SK-N-SH (cell line): ENCODE measurements around the gene SUPT4H1. TPM values are rescaled to one million over a fixed set of nuclear protein-coding genes. Genes with fewer than 3 reads are reported as not detected.
A peak's percentile ranks its signal among the peaks of the same experiment; 100 is the strongest.

Experiments
- CTCF ChIA-PET: fragments of 300-600, 350-600 bp; formaldehyde crosslinking; extraction: SDS; loops from one replicate; lab custom pipeline; 2021; lab: Yijun Ruan, JAX
- POLR2A ChIA-PET: fragments of 350-600 bp; sonication (Branson Sonifier 250); formaldehyde crosslinking; extraction: SDS; loops from one replicate; lab custom pipeline; 2020; ENCODE audit warnings: antibody characterized with exemption, inconsistent platforms; lab: Yijun Ruan, JAX
- DNase-seq: peaks from one replicate; pipeline ENCODE4 v3.0.0; 2012
- H2AFZ ChIP-seq: fragments of 200-600 bp; sonication (generic); 2 replicates; pipeline ENCODE4 v1.8.1; 2016; ENCODE audit warnings: antibody characterized with exemption, mild to moderate bottlenecking, low read depth
- H3F3A ChIP-seq: fragments of 200-600 bp; sonication (generic); replicated peaks from 2 replicates; pipeline ENCODE3; 2016; ENCODE audit warnings: antibody characterized with exemption, mild to moderate bottlenecking; ENCODE audit not compliant: insufficient read depth
- H3K27ac ChIP-seq, 2 experiments: fragments of 200-500 bp in 1 of 2; fragments of 200-600 bp in 1 of 2; sonication (Bioruptor generic) in 1 of 2; sonication (generic), shearing (Covaris generic) in 1 of 2; 2 replicates each; pipeline versions ENCODE4 v1.5.1 to v1.6.1; 2014 to 2016; ENCODE audit warnings: low read depth in 2 of 2, inconsistent platforms in 1 of 2, low read length in 1 of 2, mild to moderate bottlenecking in 1 of 2, mixed read lengths in 1 of 2
- H3K27me3 ChIP-seq: fragments of 200-600 bp; sonication (generic), shearing (Covaris generic); 2 replicates; pipeline ENCODE4 v1.6.1; 2016; ENCODE audit warnings: mixed run types; ENCODE audit not compliant: insufficient read depth
- H3K36me3 ChIP-seq, 2 experiments: fragments of 200-500 bp in 1 of 2; fragments of 200-600 bp in 1 of 2; sonication (Bioruptor generic) in 1 of 2; sonication (generic) in 1 of 2; replicated peaks in 1 of 2; 2 replicates each; pipeline versions ENCODE3 to v1.5.1; 2014 to 2016; ENCODE audit warnings: low read length in 1 of 2, mild to moderate bottlenecking in 1 of 2; ENCODE audit not compliant: insufficient read depth in 2 of 2, control insufficient read depth in 1 of 2
- H3K4me1 ChIP-seq, 2 experiments: fragments of 200-500 bp in 1 of 2; fragments of 200-600 bp in 1 of 2; sonication (Bioruptor generic) in 1 of 2; sonication (generic), shearing (Covaris generic) in 1 of 2; 2 replicates each; pipeline versions ENCODE4 v1.5.1 to v1.6.1; 2014 to 2016; ENCODE audit warnings: low read depth in 1 of 2, low read length in 1 of 2, mixed run types in 1 of 2; ENCODE audit not compliant: insufficient read depth in 2 of 2, control insufficient read depth in 1 of 2
- H3K4me2 ChIP-seq: fragments of 200-600 bp; sonication (generic), shearing (Covaris generic); 2 replicates; pipeline ENCODE4 v1.6.1; 2017; ENCODE audit warnings: mixed run types
- H3K4me3 ChIP-seq, 2 experiments: fragments of 200-500 bp in 1 of 2; fragments of 200-600 bp in 1 of 2; sonication (Bioruptor generic) in 1 of 2; sonication (generic), shearing (Covaris generic) in 1 of 2; 2 replicates each; pipeline versions ENCODE4 v1.5.1 to v1.8.1; 2014 to 2016; ENCODE audit warnings: low read depth in 2 of 2, inconsistent platforms in 1 of 2, low read length in 1 of 2, mild to moderate bottlenecking in 1 of 2, mixed read lengths in 1 of 2, moderate library complexity in 1 of 2
- H3K79me2 ChIP-seq: fragments of 200-600 bp; sonication (generic); 2 replicates; pipeline ENCODE4 v1.8.1; 2017; ENCODE audit warnings: mild to moderate bottlenecking; ENCODE audit not compliant: insufficient read depth
- H3K9ac ChIP-seq: fragments of 200-600 bp; sonication (generic); 2 replicates; pipeline ENCODE4 v1.6.1; 2017; ENCODE audit warnings: mixed run types
- H3K9me2 ChIP-seq: fragments of 200-600 bp; sonication (generic); 2 replicates; pipeline ENCODE4 v1.6.1; 2017; ENCODE audit warnings: mixed run types
- H3K9me3 ChIP-seq: fragments of 200-600 bp; sonication (generic); 2 replicates; pipeline ENCODE4 v1.6.1; 2017; ENCODE audit warnings: mixed run types, mild to moderate bottlenecking, moderate library complexity
- H4K20me1 ChIP-seq: fragments of 200-600 bp; sonication (generic); 2 replicates; pipeline ENCODE4 v1.6.1; 2017; ENCODE audit warnings: mild to moderate bottlenecking, mixed run types; ENCODE audit not compliant: insufficient read depth
- JUND ChIP-seq: IDR thresholded peaks from 2 replicates; pipeline ENCODE4 v1.4.0; 2012
- MAX ChIP-seq: IDR thresholded peaks from 2 replicates; pipeline ENCODE4 v1.4.0; 2012; ENCODE audit warnings: low read depth
- MXI1 ChIP-seq: IDR thresholded peaks from 2 replicates; pipeline ENCODE4 v1.6.1; 2012; ENCODE audit warnings: mild to moderate bottlenecking, low read depth, low read length, improper control_type of control experiment
- NFIC ChIP-seq: IDR thresholded peaks from 2 replicates; pipeline ENCODE4 v1.4.0; 2012; ENCODE audit warnings: borderline replicate concordance
- RCOR1 ChIP-seq: fragments of 150-350 bp; IDR thresholded peaks from 2 replicates; pipeline ENCODE4 v1.6.1; 2017; ENCODE audit warnings: antibody characterized with exemption, low read length
- RFX5 ChIP-seq: IDR thresholded peaks from 2 replicates; pipeline ENCODE4 v1.6.1; 2012; ENCODE audit warnings: mild to moderate bottlenecking, improper control_type of control experiment, low read length
- RXRA ChIP-seq: IDR thresholded peaks from 2 replicates; pipeline ENCODE4 v1.4.0; 2012; ENCODE audit warnings: low read depth, mild to moderate bottlenecking, borderline replicate concordance
- USF1 ChIP-seq: IDR thresholded peaks from 2 replicates; pipeline ENCODE4 v1.4.0; 2012; ENCODE audit warnings: low read depth, borderline replicate concordance
- YY1 ChIP-seq: IDR thresholded peaks from 2 replicates; pipeline ENCODE4 v1.4.0; 2012; ENCODE audit warnings: low read depth, mild to moderate bottlenecking
- ZBTB33 ChIP-seq: IDR thresholded peaks from 2 replicates; pipeline ENCODE4 v1.4.0; 2012; ENCODE audit warnings: low read depth, borderline replicate concordance
- WGBS: methylation state at CpG from one replicate; pipeline ENCODE4 v1.1.6; 2017; ENCODE audit warnings: low lambda C conversion rate; 5-methylcytosine and 5-hydroxymethylcytosine counted together
- polyA plus RNA-seq, 3 experiments: library from polyadenylated mRNA; depleted of rRNA; stranded (reverse); fragments of >200 nt; gene quantifications; 2 replicates each; pipeline ENCODE4 v1.2.3, GENCODE V29; 2012

The SUPT4H1 gene
- polyA plus RNA-seq, 1 of the 3 experiments (the other 2 are of a cell fraction): 165 TPM

GRCh38 chr17:58327363-58328194 lies 24.4 kb downstream of the SUPT4H1 start:
- H2AFZ ChIP-seq: no peak overlapping the region
- H3K36me3 ChIP-seq: no peaks in the 10 kb centered on the region
- no peak overlapping the region for H3K4me3 ChIP-seq
- peak; percentile 44 for DNase-seq
- H3K9me3 ChIP-seq: no peaks in the 10 kb centered on the region
- ChIA-PET CTCF (interaction anchor here (0.8 to 1.8 kb wide), 6 partner anchors 10 to 120 kb away, joined by 3 to 12 read pairs (median 4); partner anchors contain the start of gene RNF43), POLR2A (interaction anchor here (1.5 to 2.0 kb wide), 3 partner anchors 9 to 25 kb away, joined by 4 to 15 read pairs (median 6); partner anchors contain the start of gene SUPT4H1)
- no peaks in the 10 kb centered on the region for H3K9me2 ChIP-seq
- WGBS: 64% methylated on average over 18 of the region's 19 CpGs
- H3K27ac ChIP-seq: no peak overlapping the region
- TF ChIP-seq ZBTB33: no peak
- no peak for TF ChIP-seq RCOR1
- TF ChIP-seq MXI1: no peak
- no peak for TF ChIP-seq YY1
- TF ChIP-seq, all 33 proteins: peak for 0
- H3K4me1 ChIP-seq: peaks cover 0 to 40% of the 10 kb centered on the region in 2 experiments; a peak in 1 of 4 replicates
- no peak overlapping the region for H3K9ac ChIP-seq
- no peaks in the 10 kb centered on the region for H4K20me1 ChIP-seq
- H3K79me2 ChIP-seq: no peaks in the 10 kb centered on the region
- H3K4me2 ChIP-seq: no peak overlapping the region
- peaks cover 21% of the 10 kb centered on the region; the same call in 1 of the 2 replicates for H3K27me3 ChIP-seq
- no peaks in the 10 kb centered on the region for H3F3A ChIP-seq

GRCh38 chr17:58326609-58327362 lies 25.2 kb downstream of the SUPT4H1 start:
- Histone ChIP-seq H3K9me3 (no peaks in the 10 kb centered on the region), H3K4me3 (no peak overlapping the region), H3K27me3 (peaks cover 21% of the 10 kb centered on the region; the same call in 1 of the 2 replicates), H4K20me1 (no peaks in the 10 kb centered on the region), H3K79me2 (no peaks in the 10 kb centered on the region), H3K9ac (no peak overlapping the region), H3K36me3 (no peaks in the 10 kb centered on the region), H3F3A (no peaks in the 10 kb centered on the region), H3K4me1 (peaks cover 0 to 40% of the 10 kb centered on the region in 2 experiments; a peak in 1 of 4 replicates), H3K9me2 (no peaks in the 10 kb centered on the region), H3K4me2 (no peak overlapping the region), H2AFZ (no peak overlapping the region), H3K27ac (no peak overlapping the region)
- POLR2A ChIA-PET: interaction anchor here (0.6 to 5.8 kb wide), 4 partner anchors 18 to 167 kb away, joined by 6 to 57 read pairs (median 13); partner anchors contain the start of gene SUPT4H1
- TF ChIP-seq MXI1 (no peak), USF1 (no peak), MAX (no peak), ZBTB33 (no peak), NFIC (no peak), RFX5 (no peak), RXRA (no peak), JUND (no peak)
- peak; percentile 22 for DNase-seq
- WGBS: 63% methylated on average over 6 of the region's 9 CpGs
- CTCF ChIA-PET: interaction anchor here (1.2 to 2.0 kb wide), 4 partner anchors 9 to 121 kb away, joined by 5 to 12 read pairs (median 7); no protein-coding TSS in a partner anchor
